Transverse colon (tissue), 4 donors: ENCODE results near the gene PPM1A. TPM values are rescaled to one million over a fixed set of nuclear protein-coding genes. Genes with fewer than 3 reads are reported as not detected.

Experiments used
- DNase-seq: peaks from one replicate; pipeline ENCODE4 v3.0.0-alpha.2; 2019
- H3K27ac ChIP-seq, 4 donors: fragments of 200-600 bp; sonication (generic); 2 replicates each; pipeline ENCODE4 v1.5.1; 2016 to 2018; ENCODE audit warnings: inconsistent platforms in 4 of 4
- H3K27me3 ChIP-seq: fragments of 200-600 bp; sonication (generic); 2 replicates; pipeline ENCODE4 v1.5.1; 2017; ENCODE audit warnings: inconsistent platforms
- H3K36me3 ChIP-seq, 4 donors: fragments of 200-600 bp; sonication (generic); 2 replicates each; pipeline ENCODE4 v1.5.1; 2017 to 2019; ENCODE audit warnings: inconsistent platforms in 4 of 4
- H3K4me1 ChIP-seq, 4 donors: fragments of 200-600 bp; sonication (generic); 2 replicates each; pipeline ENCODE4 v1.5.1; 2017 to 2020; ENCODE audit warnings: inconsistent platforms in 4 of 4
- H3K4me3 ChIP-seq, 4 donors: fragments of 200-600 bp; sonication (generic); 1 replicate in 1 of 4; 2 replicates in 3 of 4; pipeline versions ENCODE4 v1.5.1 to v1.6.1; 2017 to 2019; ENCODE audit warnings: inconsistent platforms in 4 of 4
- H3K9me3 ChIP-seq, 2 donors: fragments of 200-600 bp; sonication (generic); 2 replicates each; pipeline ENCODE4 v1.5.1; 2017 to 2019; ENCODE audit warnings: inconsistent platforms in 2 of 2
- CTCF ChIP-seq, 5 experiments: fragments of 200-600 bp in 3 of 5; fragments of 450-650 bp in 2 of 5; sonication (generic) in 3 of 5; IDR thresholded peaks; 1 replicate in 2 of 5; 2 replicates in 3 of 5; pipeline ENCODE4 v1.5.1; 2016 to 2017; ENCODE audit warnings: antibody characterized with exemption in 5 of 5, inconsistent platforms in 3 of 5, mild to moderate bottlenecking in 2 of 5, moderate library complexity in 1 of 5
- EP300 ChIP-seq: sonication (generic); formaldehyde crosslinking; IDR thresholded peaks from one replicate; pipeline ENCODE4 v1.6.1; 2017; ENCODE audit warnings: antibody characterized with exemption, low read depth
- POLR2A ChIP-seq: fragments of 450-650 bp; IDR thresholded peaks from one replicate; pipeline ENCODE4 v1.6.1; 2016; ENCODE audit warnings: antibody characterized with exemption, mild to moderate bottlenecking, moderate library complexity
- POLR2AphosphoS5 ChIP-seq, 3 donors: sonication (generic); formaldehyde crosslinking; IDR thresholded peaks; one replicate each; pipeline ENCODE4 v1.6.1; 2016; ENCODE audit warnings: antibody characterized with exemption in 3 of 3
- WGBS, 2 donors: methylation state at CpG; one replicate each; pipeline ENCODE4 v1.1.5; 2018; ENCODE audit warnings: low coverage in 1 of 2; 5-methylcytosine and 5-hydroxymethylcytosine counted together
- in situ Hi-C, 4 donors: fragments of 200-750 bp; cut with MboI; loops; one replicate each; pipeline versions ENCODE4 v1.15.0 to v1.15.1; 2017; ENCODE audit warnings: low sequenced_read_pairs in 3 of 4, low pct_ligation_motif_present in 1 of 4, low pct_unique_long_range_greater_than_20kb in 1 of 4
- intact Hi-C: fragments of 100-400 bp; cut with DNase I; formaldehyde crosslinking; loops from one replicate; pipeline ENCODE4 v1.15.1; 2023; ENCODE audit warnings: low total_unique reads
- total RNA-seq, 4 donors: library from RNA; depleted of rRNA; stranded (reverse); fragments of >200 nt; gene quantifications; one replicate each; pipeline ENCODE4 v1.1.0, GENCODE V29; 2016

PPM1A gene
- total RNA-seq, 4 donors from 2014 or later: 64.0 to 146 (median 93.2) TPM

- Histone ChIP-seq H3K9me3 (no peaks in the 10 kb centered on the region), H3K27ac (no peak overlapping the region), H3K27me3 (no peaks in the 10 kb centered on the region), H3K4me3 (no peak overlapping the region), H3K4me1 (peaks cover 3 to 26% (median 21%) of the 10 kb centered on the region in 4 donors), H3K36me3 (no peaks in the 10 kb centered on the region)
- no peak for TF ChIP-seq EP300
- no peak for TF ChIP-seq POLR2A
- TF ChIP-seq POLR2AphosphoS5 (IDR thresholded peaks at IDR 0.05): no peak
- TF ChIP-seq CTCF (IDR thresholded peaks at IDR 0.05): no peak
- in situ Hi-C loops (no loop called here), intact Hi-C loops (no loop called here)
- WGBS, 2 donors: 92 to 97% methylated on average over 3 of the region's 3 CpGs
- DNase-seq: no peak
Measured at GRCh38 chr14:60211153-60211552, 37.9 kb upstream of the PPM1A start.

GRCh38 chr14:60212503-60213371 is 36.3 kb upstream of the PPM1A start:
- 76 to 85% methylated on average over 2 to 5 of the region's 5 CpGs for WGBS, 2 donors
- H3K4me3 ChIP-seq: no peak overlapping the region
- no peaks in the 10 kb centered on the region for H3K27me3 ChIP-seq
- no peaks in the 10 kb centered on the region for H3K9me3 ChIP-seq
- intact Hi-C loops: no loop called here
- in situ Hi-C loops: no loop called here
- TF ChIP-seq POLR2A: no peak
- no peak for TF ChIP-seq EP300
- TF ChIP-seq CTCF (IDR thresholded peaks at IDR 0.05): no peak
- no peak for TF ChIP-seq POLR2AphosphoS5 (IDR thresholded peaks at IDR 0.05)
- no peaks in the 10 kb centered on the region for H3K36me3 ChIP-seq
- no peak for DNase-seq
- peaks cover 3 to 31% (median 22%) of the 10 kb centered on the region in 4 donors for H3K4me1 ChIP-seq
- H3K27ac ChIP-seq: no peak overlapping the region

GRCh38 chr14:60214003-60214402 is 35.0 kb upstream of the PPM1A start:
- no peaks in the 10 kb centered on the region for H3K36me3 ChIP-seq
- peak overlapping the region; percentile 72 to 88 (median 79) for H3K27ac ChIP-seq
- H3K27me3 ChIP-seq: no peaks in the 10 kb centered on the region
- 25 to 31% methylated on average over 3 of the region's 3 CpGs for WGBS, 2 donors
- in situ Hi-C loops: no loop called here
- TF ChIP-seq POLR2A (no peak), POLR2AphosphoS5 (IDR thresholded peaks at IDR 0.05) (no peak), EP300 (no peak)
- no peaks in the 10 kb centered on the region for H3K9me3 ChIP-seq
- intact Hi-C loops: no loop called here
- no peak for DNase-seq
- peaks cover 3 to 31% (median 22%) of the 10 kb centered on the region in 4 donors for H3K4me1 ChIP-seq
- no peak overlapping the region for H3K4me3 ChIP-seq

GRCh38 chr14:60214415-60215126 is 34.5 kb upstream of the PPM1A start:
- no peaks in the 10 kb centered on the region for H3K9me3 ChIP-seq
- DNase-seq: no peak
- H3K36me3 ChIP-seq: no peaks in the 10 kb centered on the region
- peak overlapping the region; percentile 72 to 88 (median 79) for H3K27ac ChIP-seq
- TF ChIP-seq EP300 (no peak), POLR2A (no peak), POLR2AphosphoS5 (IDR thresholded peaks at IDR 0.05) (peak in 1 of 3 donors; percentile 34)
- peaks cover 3 to 31% (median 22%) of the 10 kb centered on the region in 4 donors for H3K4me1 ChIP-seq
- no peaks in the 10 kb centered on the region for H3K27me3 ChIP-seq
- intact Hi-C loops (no loop called here), in situ Hi-C loops (no loop called here)
- no peak overlapping the region for H3K4me3 ChIP-seq
- 16 to 31% methylated on average over 1 of the region's 1 CpG for WGBS, 2 donors

- peaks cover 3 to 31% (median 22%) of the 10 kb centered on the region in 4 donors for H3K4me1 ChIP-seq
- intact Hi-C loops: no loop called here
- H3K27me3 ChIP-seq: no peaks in the 10 kb centered on the region
- no peaks in the 10 kb centered on the region for H3K36me3 ChIP-seq
- H3K9me3 ChIP-seq: no peaks in the 10 kb centered on the region
- DNase-seq: peak; percentile 43
- H3K27ac ChIP-seq: peak overlapping the region; percentile 72 to 88 (median 79)
- H3K4me3 ChIP-seq: no peak overlapping the region
- WGBS, 2 donors: 26 to 38% methylated on average over 2 of the region's 2 CpGs
- TF ChIP-seq POLR2AphosphoS5 (IDR thresholded peaks at IDR 0.05) (peak in 2 of 3 donors; percentile 5 to 34), POLR2A (no peak), EP300 (no peak), CTCF (IDR thresholded peaks at IDR 0.05) (no peak)
- in situ Hi-C loops: no loop called here
Measured at GRCh38 chr14:60215127-60215444, 33.9 kb upstream of the PPM1A start.
